ENCODE data around the gene ACOX3. TPM values are rescaled to one million over a fixed set of nuclear protein-coding genes. Genes with fewer than 3 reads are reported as not detected.
A peak's percentile ranks its signal among the peaks of the same experiment; 100 is the strongest.

ACOX3 gene
- polyA plus RNA-seq, 6 donors from 2014 or later, result 10.1 to 17.1 (median 14.7) TPM

- ATAC-seq (ENCODE audit: low read depth in 2 of 2), result no peak
- Mint-ChIP-seq H3K4me1 (no peaks in the 10 kb centered on the region), H3K36me3 (peaks cover 13 to 25% of the 10 kb centered on the region in 2 donors), H3K9me3 (no peaks in the 10 kb centered on the region), H3K27ac (no peak overlapping the region), H3K4me3 (no peak overlapping the region), H3K27me3 (no peaks in the 10 kb centered on the region)
- no peak for DNase-seq
Measured at GRCh38 chr4:8461086-8461485, 20.6 kb upstream of the ACOX3 start.

- Mint-ChIP-seq H3K27ac (peak overlapping the region in 3 of 6 donors; percentile 50 to 65 (median 53)), H3K9me3 (no peaks in the 10 kb centered on the region), H3K27me3 (no peaks in the 10 kb centered on the region), H3K36me3 (peaks cover 15 to 26% of the 10 kb centered on the region in 2 donors), H3K4me3 (no peak overlapping the region), H3K4me1 (no peaks in the 10 kb centered on the region)
- DNase-seq (no peak), ATAC-seq (ENCODE audit: low read depth in 2 of 2) (no peak)
Measured at GRCh38 chr4:8459867-8460445, 19.4 kb upstream of the ACOX3 start.

- H3K27me3 Mint-ChIP-seq, result no peaks in the 10 kb centered on the region
- no peaks in the 10 kb centered on the region for H3K9me3 Mint-ChIP-seq
- DNase-seq, result no peak
- H3K4me3 Mint-ChIP-seq, result no peak overlapping the region
- H3K4me1 Mint-ChIP-seq, result no peaks in the 10 kb centered on the region
- H3K27ac Mint-ChIP-seq, result no peak overlapping the region
- ATAC-seq (ENCODE audit: low read depth in 2 of 2), result no peak
- peaks cover 18 to 19% of the 10 kb centered on the region in 2 donors for H3K36me3 Mint-ChIP-seq
Measured at GRCh38 chr4:8457646-8458252, 17.2 kb upstream of the ACOX3 start.

- ATAC-seq (ENCODE audit: low read depth in 2 of 2), result no peak
- Mint-ChIP-seq H3K4me3 (no peak overlapping the region), H3K4me1 (no peaks in the 10 kb centered on the region), H3K9me3 (no peaks in the 10 kb centered on the region), H3K27me3 (no peaks in the 10 kb centered on the region), H3K36me3 (peaks cover 14 to 19% of the 10 kb centered on the region in 2 donors), H3K27ac (no peak overlapping the region)
- no peak for DNase-seq
Measured at GRCh38 chr4:8453957-8454356, 13.4 kb upstream of the ACOX3 start.

GRCh38 chr4:8451440-8452182, 11.1 kb upstream of the ACOX3 start:
- ATAC-seq (ENCODE audit: low read depth in 2 of 2) (no peak), DNase-seq (no peak)
- H3K36me3 Mint-ChIP-seq, result peaks cover 7 to 9% of the 10 kb centered on the region in 2 donors
- H3K9me3 Mint-ChIP-seq, result no peaks in the 10 kb centered on the region
- no peak overlapping the region for H3K4me3 Mint-ChIP-seq
- H3K27me3 Mint-ChIP-seq, result no peaks in the 10 kb centered on the region
- H3K4me1 Mint-ChIP-seq, result no peaks in the 10 kb centered on the region
- no peak overlapping the region for H3K27ac Mint-ChIP-seq

GRCh38 chr4:8446122-8446521, 5.6 kb upstream of the ACOX3 start:
- H3K27ac Mint-ChIP-seq, result no peak overlapping the region

GRCh38 chr4:8443801-8444200, 3.3 kb upstream of the ACOX3 start:
- peaks cover 42 to 56% (median 46%) of the 10 kb centered on the region in 3 donors for H3K4me1 Mint-ChIP-seq
- no peaks in the 10 kb centered on the region for H3K27me3 Mint-ChIP-seq
- peak overlapping the region in 2 of 8 donors; percentile 54 to 100 for H3K4me3 Mint-ChIP-seq
- H3K27ac Mint-ChIP-seq, result no peak overlapping the region
- ATAC-seq (ENCODE audit: low read depth in 2 of 2) (no peak), DNase-seq (no peak)
- peaks cover 0 to 5% of the 10 kb centered on the region in 2 donors for H3K36me3 Mint-ChIP-seq
- peaks cover 0 to 1% (median 0%) of the 10 kb centered on the region in 7 donors for H3K9me3 Mint-ChIP-seq

More at GRCh38 chr4:8446122-8446521, 5.6 kb upstream of the ACOX3 start:
- no peaks in the 10 kb centered on the region for H3K36me3 Mint-ChIP-seq
- ATAC-seq (ENCODE audit: low read depth in 2 of 2) (no peak), DNase-seq (no peak)
- H3K4me3 Mint-ChIP-seq, result no peak overlapping the region
- no peaks in the 10 kb centered on the region for H3K27me3 Mint-ChIP-seq
- peaks cover 24 to 36% (median 31%) of the 10 kb centered on the region in 3 donors for H3K4me1 Mint-ChIP-seq
- no peaks in the 10 kb centered on the region for H3K9me3 Mint-ChIP-seq

GRCh38 chr4:8442596-8443358, 2.3 kb upstream of the ACOX3 start:
- peak overlapping the region in 2 of 6 donors; percentile 19 to 22 for H3K27ac Mint-ChIP-seq
- H3K36me3 Mint-ChIP-seq, result peaks cover 0 to 5% of the 10 kb centered on the region in 2 donors
- peaks cover 0 to 1% (median 0%) of the 10 kb centered on the region in 7 donors for H3K9me3 Mint-ChIP-seq
- H3K4me3 Mint-ChIP-seq, result peak overlapping the region; percentile 23 to 100 (median 92)
- H3K27me3 Mint-ChIP-seq, result no peaks in the 10 kb centered on the region
- DNase-seq (no peak), ATAC-seq (ENCODE audit: low read depth in 2 of 2) (no peak)
- H3K4me1 Mint-ChIP-seq, result peaks cover 43 to 61% (median 46%) of the 10 kb centered on the region in 3 donors

GRCh38 chr4:8441499-8442091, 1.1 kb upstream of the ACOX3 start:
- Mint-ChIP-seq H3K4me1 (peaks cover 51 to 70% (median 52%) of the 10 kb centered on the region in 3 donors), H3K4me3 (peak overlapping the region; percentile 85 to 100 (median 99)), H3K27ac (peak overlapping the region; percentile 57 to 99 (median 92)), H3K27me3 (no peaks in the 10 kb centered on the region), H3K9me3 (peaks cover 0 to 1% (median 0%) of the 10 kb centered on the region in 7 donors), H3K36me3 (peaks cover 0 to 5% of the 10 kb centered on the region in 2 donors)
- no peak for DNase-seq
- no peak for ATAC-seq (ENCODE audit: low read depth in 2 of 2)

GRCh38 chr4:8439914-8440491, 520 bp downstream of the ACOX3 start:
- peak; percentile 56 to 61 for ATAC-seq (ENCODE audit: low read depth in 2 of 2)
- Mint-ChIP-seq H3K27ac (peak overlapping the region; percentile 99 to 100 (median 99)), H3K27me3 (no peaks in the 10 kb centered on the region)

GRCh38 chr4:8439168-8439567, 1.4 kb downstream of the ACOX3 start:
- peaks cover 0 to 5% of the 10 kb centered on the region in 2 donors for H3K36me3 Mint-ChIP-seq
- H3K4me1 Mint-ChIP-seq, result peaks cover 63 to 88% (median 75%) of the 10 kb centered on the region in 3 donors
- no peaks in the 10 kb centered on the region for H3K27me3 Mint-ChIP-seq
- H3K9me3 Mint-ChIP-seq, result peaks cover 0 to 1% (median 0%) of the 10 kb centered on the region in 7 donors
- ATAC-seq (ENCODE audit: low read depth in 2 of 2), result no peak
- DNase-seq, result no peak
- peak overlapping the region in 5 of 6 donors; percentile 15 to 99 (median 76) for H3K27ac Mint-ChIP-seq
- H3K4me3 Mint-ChIP-seq, result peak overlapping the region in 6 of 8 donors; percentile 20 to 100 (median 66)

More at GRCh38 chr4:8439914-8440491, 520 bp downstream of the ACOX3 start:
- H3K4me1 Mint-ChIP-seq, result peaks cover 57 to 82% (median 67%) of the 10 kb centered on the region in 3 donors
- peak overlapping the region; percentile 93 to 100 (median 99) for H3K4me3 Mint-ChIP-seq
- H3K36me3 Mint-ChIP-seq, result peaks cover 0 to 5% of the 10 kb centered on the region in 2 donors
- peaks cover 0 to 1% (median 0%) of the 10 kb centered on the region in 7 donors for H3K9me3 Mint-ChIP-seq
- peak; percentile 1 for DNase-seq

GRCh38 chr4:8438743-8439142, 1.8 kb downstream of the ACOX3 start:
- Mint-ChIP-seq H3K4me1 (peaks cover 61 to 87% (median 74%) of the 10 kb centered on the region in 3 donors), H3K4me3 (peak overlapping the region in 6 of 8 donors; percentile 20 to 100 (median 66)), H3K27me3 (no peaks in the 10 kb centered on the region), H3K9me3 (peaks cover 0 to 1% (median 0%) of the 10 kb centered on the region in 7 donors), H3K36me3 (peaks cover 0 to 5% of the 10 kb centered on the region in 2 donors), H3K27ac (peak overlapping the region in 3 of 6 donors; percentile 11 to 99 (median 36))
- ATAC-seq (ENCODE audit: low read depth in 2 of 2) (no peak), DNase-seq (no peak)
